GM12801 (cell line): ENCODE data around the gene STARD10.

Experiments
- TF ChIP-seq, protein P1 (sequence below): IDR thresholded peaks from one replicate; pipeline ENCODE4 v1.5.1; 2011; ENCODE audit warnings: control low read depth; ENCODE audit not compliant: insufficient read length; ENCODE audit errors: extremely low read depth

Gene STARD10

DNA sequence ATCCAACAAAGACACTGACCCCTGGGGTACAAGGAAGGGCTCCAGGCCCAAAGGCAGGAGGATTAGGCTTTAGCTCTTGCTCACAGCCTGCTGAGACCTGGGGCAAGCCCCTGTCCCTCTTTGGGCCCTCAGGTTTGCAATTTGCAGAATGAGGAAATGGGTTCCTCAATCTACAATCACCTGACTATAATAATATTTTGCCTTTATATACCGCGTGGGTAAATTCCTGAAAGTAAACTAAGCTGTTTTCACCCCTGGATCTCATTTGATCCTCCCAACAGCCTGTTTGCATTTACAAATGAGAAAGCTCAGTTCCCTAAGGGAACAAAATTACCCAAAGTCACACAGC is 797 bp downstream of the STARD10 start:
- TF ChIP-seq, protein P1, sequence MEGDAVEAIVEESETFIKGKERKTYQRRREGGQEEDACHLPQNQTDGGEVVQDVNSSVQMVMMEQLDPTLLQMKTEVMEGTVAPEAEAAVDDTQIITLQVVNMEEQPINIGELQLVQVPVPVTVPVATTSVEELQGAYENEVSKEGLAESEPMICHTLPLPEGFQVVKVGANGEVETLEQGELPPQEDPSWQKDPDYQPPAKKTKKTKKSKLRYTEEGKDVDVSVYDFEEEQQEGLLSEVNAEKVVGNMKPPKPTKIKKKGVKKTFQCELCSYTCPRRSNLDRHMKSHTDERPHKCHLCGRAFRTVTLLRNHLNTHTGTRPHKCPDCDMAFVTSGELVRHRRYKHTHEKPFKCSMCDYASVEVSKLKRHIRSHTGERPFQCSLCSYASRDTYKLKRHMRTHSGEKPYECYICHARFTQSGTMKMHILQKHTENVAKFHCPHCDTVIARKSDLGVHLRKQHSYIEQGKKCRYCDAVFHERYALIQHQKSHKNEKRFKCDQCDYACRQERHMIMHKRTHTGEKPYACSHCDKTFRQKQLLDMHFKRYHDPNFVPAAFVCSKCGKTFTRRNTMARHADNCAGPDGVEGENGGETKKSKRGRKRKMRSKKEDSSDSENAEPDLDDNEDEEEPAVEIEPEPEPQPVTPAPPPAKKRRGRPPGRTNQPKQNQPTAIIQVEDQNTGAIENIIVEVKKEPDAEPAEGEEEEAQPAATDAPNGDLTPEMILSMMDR, result no peak

DNA sequence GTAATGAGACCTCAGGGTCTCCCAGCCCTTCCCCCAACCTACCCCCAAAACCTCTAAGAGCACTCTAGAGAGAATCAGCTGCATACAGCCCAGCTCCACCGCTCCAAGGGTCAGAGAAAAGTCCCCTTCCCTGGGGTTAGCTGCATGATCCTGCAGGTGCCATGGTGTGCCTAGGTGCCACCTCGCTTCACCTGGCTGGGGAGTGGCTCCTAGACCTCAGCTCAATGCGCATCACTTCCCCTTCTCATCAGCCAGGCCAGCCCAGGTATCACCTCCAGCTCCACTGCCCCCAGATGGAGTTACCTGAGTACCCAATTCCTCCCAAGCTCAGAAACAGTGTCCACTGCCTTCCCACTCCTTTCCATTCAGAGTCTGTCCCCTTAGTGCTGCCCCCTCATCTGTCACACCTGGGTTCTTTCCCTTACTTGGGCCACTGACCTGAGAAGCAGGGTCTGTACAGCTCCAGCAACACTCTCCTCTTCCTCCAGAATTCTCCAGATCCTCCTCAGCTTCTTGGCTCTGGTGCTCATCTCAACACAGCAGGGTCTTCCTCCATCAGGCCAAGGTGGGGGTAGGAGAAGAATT is 1.3 kb downstream of the STARD10 start:
- TF ChIP-seq, protein P1, result no peak

DNA sequence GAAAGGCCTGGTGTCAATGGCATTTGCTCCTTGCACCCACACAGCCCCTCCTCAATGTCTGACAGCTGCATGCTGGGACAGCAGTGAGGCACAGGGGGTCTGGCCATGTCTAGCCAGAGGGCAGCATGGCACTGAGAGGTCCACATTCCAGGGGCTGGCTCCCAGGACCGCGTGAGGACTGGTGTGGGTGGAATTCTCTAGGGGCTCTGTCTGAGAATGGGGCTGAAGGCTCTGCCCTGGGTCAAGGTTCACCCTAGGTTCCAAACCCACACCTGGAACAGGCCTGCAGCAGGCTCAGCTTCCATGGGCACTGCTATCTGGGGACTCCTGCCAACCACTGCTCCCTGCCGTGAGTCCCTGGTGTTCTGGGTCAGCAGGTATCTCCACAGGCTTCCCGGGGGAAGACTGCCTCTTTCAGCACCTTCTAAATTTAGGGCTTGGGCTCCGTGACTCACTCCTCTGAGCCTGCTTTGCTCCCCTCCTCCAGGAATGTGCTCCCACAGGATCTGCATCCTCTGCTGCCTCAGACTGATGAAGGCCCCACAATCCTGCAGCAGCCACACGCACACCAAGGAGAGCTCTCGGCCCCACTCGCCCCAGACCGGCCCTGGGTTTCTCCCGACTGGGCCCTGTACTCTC is 4.2 kb downstream of the STARD10 start:
- TF ChIP-seq, protein P1, result no peak

DNA sequence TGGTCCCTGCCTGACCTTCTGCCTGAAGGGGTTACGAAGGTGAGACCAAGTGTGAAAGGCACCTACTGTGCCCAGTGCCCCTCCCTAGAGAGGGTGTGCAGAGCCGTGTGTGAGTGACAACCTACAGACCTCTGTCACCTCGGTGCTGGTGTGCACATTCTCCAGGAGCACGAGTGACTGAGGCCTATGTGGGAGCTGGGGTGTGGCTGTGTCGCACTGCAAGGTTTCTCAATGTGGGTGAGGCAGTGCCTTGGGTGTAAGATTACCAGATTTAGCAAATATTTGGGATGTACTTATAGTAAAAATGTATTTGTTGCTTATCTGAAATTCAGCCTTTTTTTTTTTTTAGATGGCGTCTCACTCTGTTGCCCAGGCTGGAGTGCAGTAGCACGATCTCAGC is 5.6 kb downstream of the STARD10 start:
- TF ChIP-seq, protein P1, result no peak

DNA sequence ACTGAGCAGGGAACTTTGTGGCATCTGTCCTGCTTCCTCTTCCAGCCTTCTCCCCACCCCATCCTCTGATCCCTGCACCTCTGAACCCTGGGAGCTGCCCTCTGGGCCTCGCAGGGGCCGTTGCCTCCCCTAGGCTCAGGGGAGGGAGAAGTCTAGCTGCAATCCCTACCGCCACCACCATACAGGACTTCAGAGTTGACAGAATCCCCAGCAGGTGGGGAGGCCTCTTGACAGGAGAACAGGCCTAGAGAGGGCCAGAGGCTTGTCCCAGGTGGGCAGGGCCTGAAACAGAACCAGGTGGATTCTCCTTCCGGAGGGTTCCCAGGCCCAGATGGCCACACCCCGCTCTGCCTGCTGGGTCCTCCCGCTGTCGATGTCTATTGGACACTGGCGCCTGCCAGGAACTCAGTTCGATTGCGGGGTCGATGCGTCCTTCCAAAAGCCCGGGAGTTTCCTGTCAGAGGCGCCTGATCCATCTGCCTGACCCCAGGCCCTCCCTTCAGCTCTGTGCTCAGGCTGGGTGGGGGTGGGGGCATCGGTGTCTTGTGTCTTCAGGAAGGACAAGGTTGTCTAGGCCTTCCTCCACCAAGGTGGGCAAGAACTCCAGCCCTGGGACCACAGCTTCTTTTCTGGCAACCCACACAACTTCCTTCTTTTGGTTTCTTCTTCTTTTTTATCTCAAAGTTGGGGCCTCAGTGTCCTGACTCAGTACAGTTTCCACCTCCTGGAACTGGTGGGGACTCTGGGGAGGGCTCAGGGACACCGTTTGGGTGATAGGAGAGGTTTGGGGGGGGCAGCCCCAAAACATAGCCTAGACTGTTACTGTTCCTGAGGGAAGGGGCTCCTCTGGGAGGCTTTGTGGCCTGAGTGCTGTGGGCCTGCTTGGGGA is 6.4 kb downstream of the STARD10 start:
- TF ChIP-seq, protein P1, result no peak

DNA sequence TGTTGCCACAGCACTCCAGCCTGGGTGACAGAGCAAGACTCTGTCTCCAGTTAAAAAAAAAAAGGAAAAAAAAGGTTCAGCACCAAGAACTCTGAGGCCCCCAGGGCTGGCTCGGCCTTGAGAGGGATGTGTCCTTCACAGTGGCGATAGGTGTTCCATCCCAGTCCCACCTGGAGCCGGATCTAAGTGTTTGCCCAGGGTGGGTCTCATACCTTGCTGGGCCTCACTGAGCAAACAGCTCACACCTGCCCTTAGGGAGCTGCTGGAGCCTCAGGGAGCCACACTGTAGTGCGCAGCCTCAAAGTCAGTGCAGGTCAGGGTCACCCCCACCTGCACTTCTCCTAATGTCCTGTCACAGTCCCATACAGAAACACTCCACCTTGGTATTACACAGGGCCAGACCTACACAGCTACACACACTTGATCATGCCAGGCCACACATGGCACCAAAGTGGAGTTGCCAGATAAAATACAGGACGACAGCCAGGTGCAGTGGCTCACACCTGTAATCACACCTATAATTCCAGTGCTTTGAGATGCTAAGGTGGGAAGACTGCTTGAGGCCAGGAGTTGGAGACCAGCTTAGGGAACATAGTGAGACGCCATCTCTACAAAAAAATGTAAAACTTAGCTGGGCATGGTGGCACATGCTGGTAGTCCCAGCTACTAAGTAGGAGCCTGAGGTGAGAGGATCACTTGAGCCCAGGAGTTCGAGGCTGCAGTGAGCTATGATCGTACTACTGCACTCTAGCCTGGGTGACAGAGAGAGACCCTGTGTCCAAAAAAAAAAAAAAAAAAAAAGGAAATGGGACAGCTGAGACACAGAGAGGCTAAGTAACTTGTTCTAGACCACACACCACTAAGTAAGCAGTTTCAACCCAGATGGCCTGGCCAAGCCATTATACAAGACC is 7.3 kb downstream of the STARD10 start:
- TF ChIP-seq, protein P1, result no peak
